SKM-1 (cell line): ENCODE results near the gene GRWD1.
A peak's percentile ranks its signal among the peaks of the same experiment; 100 is the strongest.

Experiments
- DNase-seq: peaks from one replicate; lab custom pipeline; 2025; ENCODE audit not compliant: unreplicated experiment; lab: John Stamatoyannopoulos, UW

The GRWD1 gene

GRCh38 chr19:48424694-48425219 lies 21.0 kb upstream of the GRWD1 start:
- DNase-seq: peak; percentile 12

- no peak for DNase-seq
Observed at GRCh38 chr19:48428670-48429069, 17.1 kb upstream of the GRWD1 start.

GRCh38 chr19:48433337-48433736 lies 12.4 kb upstream of the GRWD1 start:
- DNase-seq: no peak

- no peak for DNase-seq
Observed at GRCh38 chr19:48436586-48436985, 9.2 kb upstream of the GRWD1 start.

GRCh38 chr19:48441360-48442050 lies 4.3 kb upstream of the GRWD1 start:
- no peak for DNase-seq

- no peak for DNase-seq
Observed at GRCh38 chr19:48442116-48443035, 3.4 kb upstream of the GRWD1 start.

- DNase-seq: no peak
Observed at GRCh38 chr19:48443256-48443655, 2.5 kb upstream of the GRWD1 start.

GRCh38 chr19:48443731-48444128 lies 2.1 kb upstream of the GRWD1 start:
- no peak for DNase-seq

- DNase-seq: no peak
Observed at GRCh38 chr19:48444129-48444935, 1.5 kb upstream of the GRWD1 start.

- no peak for DNase-seq
Observed at GRCh38 chr19:48444936-48445200, 915 bp upstream of the GRWD1 start.

GRCh38 chr19:48445256-48445605 lies 552 bp upstream of the GRWD1 start:
- DNase-seq: peak; percentile 28

GRCh38 chr19:48446579-48446978 lies 796 bp downstream of the GRWD1 start:
- DNase-seq: no peak

GRCh38 chr19:48448563-48448962 lies 2.8 kb downstream of the GRWD1 start:
- no peak for DNase-seq

- DNase-seq: no peak
Observed at GRCh38 chr19:48450441-48450840, 4.7 kb downstream of the GRWD1 start.

- DNase-seq: no peak
Observed at GRCh38 chr19:48450863-48451262, 5.1 kb downstream of the GRWD1 start.

GRCh38 chr19:48451624-48452023 lies 5.8 kb downstream of the GRWD1 start:
- no peak for DNase-seq

GRCh38 chr19:48452289-48453190 lies 6.8 kb downstream of the GRWD1 start:
- no peak for DNase-seq

GRCh38 chr19:48454150-48454730 lies 8.5 kb downstream of the GRWD1 start:
- no peak for DNase-seq

GRCh38 chr19:48455171-48455907 lies 9.6 kb downstream of the GRWD1 start, which contains the start of gene KCNJ14:
Gene KCNJ14, plus strand, starts transcription at chr19:48455574. Its CDS starts 6,151 bp downstream, at chr19:48461725.
- no peak for DNase-seq
